ENCODE measurements around the gene SHISA5. TPM values are rescaled to one million over a fixed set of nuclear protein-coding genes. Genes with fewer than 3 reads are reported as not detected.

Gene SHISA5
- total RNA-seq, 1 experiment from 2014 or later = 137 TPM

- TF ChIP-seq TP53 (CRISPR knock-in tag; IDR thresholded peaks at IDR 0.05) (no peak), ESRRA (CRISPR knock-in tag; IDR thresholded peaks at IDR 0.05; ENCODE audit: borderline replicate concordance) (no peak), ZNF416 (CRISPR knock-in tag; IDR thresholded peaks at IDR 0.05) (no peak), ZNF121 (CRISPR knock-in tag; IDR thresholded peaks at IDR 0.05) (no peak), ZNF138 (CRISPR knock-in tag; conservative IDR thresholded peaks at IDR 0.05) (no peak), NFE2L1 (CRISPR knock-in tag; IDR thresholded peaks at IDR 0.05) (no peak), RELA (CRISPR knock-in tag; IDR thresholded peaks at IDR 0.05; ENCODE audit: borderline replicate concordance) (no peak), ZNF219 (CRISPR knock-in tag; IDR thresholded peaks at IDR 0.05; ENCODE audit: borderline replicate concordance) (no peak), ATF3 (CRISPR knock-in tag; conservative IDR thresholded peaks at IDR 0.05) (no peak), ATF2 (CRISPR knock-in tag; IDR thresholded peaks at IDR 0.05; ENCODE audit: borderline replicate concordance, low read depth) (no peak), MAX (CRISPR knock-in tag; IDR thresholded peaks at IDR 0.05) (no peak), EMX1 (CRISPR knock-in tag; IDR thresholded peaks at IDR 0.05) (no peak), SOX15 (CRISPR knock-in tag; IDR thresholded peaks at IDR 0.05) (no peak), ZNF671 (CRISPR knock-in tag; IDR thresholded peaks at IDR 0.05) (no peak), KAT7 (CRISPR knock-in tag; IDR thresholded peaks at IDR 0.05; ENCODE audit: borderline replicate concordance) (no peak), CBFB (CRISPR knock-in tag; IDR thresholded peaks at IDR 0.05; ENCODE audit: low read depth) (no peak), FOXK1 (CRISPR knock-in tag; IDR thresholded peaks at IDR 0.05) (no peak)
- POLR2A ChIA-PET = interaction anchor here (0.7 kb wide), 1 partner anchor 13 kb away, joined by 5 read pairs; no protein-coding TSS in a partner anchor
- Mint-ChIP-seq H3K4me3 (no peak overlapping the region), H3K4me1 (no peaks in the 10 kb centered on the region), H3K27me3 (ENCODE audit: low read depth) (no peaks in the 10 kb centered on the region), H3K9me3 (no peaks in the 10 kb centered on the region), H3K27ac (no peak overlapping the region), H3K36me3 (peaks cover 59% of the 10 kb centered on the region)
- no peak for DNase-seq (ENCODE audit: low spot score)
- CTCF ChIA-PET = interaction anchor here (0.7 to 2.1 kb wide), 2 partner anchors 93 to 101 kb away, joined by 3 to 4 read pairs; no protein-coding TSS in a partner anchor
- no peak for ATAC-seq
Measured at GRCh38 chr3:48456456-48456855, 47.5 kb downstream of the SHISA5 start.

- Mint-ChIP-seq H3K4me3 (no peak overlapping the region), H3K27ac (no peak overlapping the region), H3K4me1 (peaks cover 15% of the 10 kb centered on the region), H3K27me3 (ENCODE audit: low read depth) (no peaks in the 10 kb centered on the region), H3K36me3 (peaks cover 38% of the 10 kb centered on the region), H3K9me3 (no peaks in the 10 kb centered on the region)
- TF ChIP-seq ZBTB43 (CRISPR knock-in tag; IDR thresholded peaks at IDR 0.05) = no peak
- TF ChIP-seq MXD4 (CRISPR knock-in tag; IDR thresholded peaks at IDR 0.05; ENCODE audit: borderline replicate concordance) = no peak
- no peak for TF ChIP-seq CBFB (CRISPR knock-in tag; IDR thresholded peaks at IDR 0.05; ENCODE audit: low read depth)
- no peak for TF ChIP-seq ZNF423 (CRISPR knock-in tag; IDR thresholded peaks at IDR 0.05)
- CTCF ChIA-PET = interaction anchor here (2.4 to 5.7 kb wide), 2 partner anchors 15 to 50 kb away, joined by 9 to 33 read pairs; no protein-coding TSS in a partner anchor
- ATAC-seq (no peak), DNase-seq (ENCODE audit: low spot score) (no peak)
- POLR2A ChIA-PET = no interaction called here
Measured at GRCh38 chr3:48451270-48451669, 52.7 kb downstream of the SHISA5 start.
